GM12878 (cell line): Measurements from ENCODE around the gene CXXC5. TPM values are rescaled to one million over a fixed set of nuclear protein-coding genes. Genes with fewer than 3 reads are reported as not detected.

Source experiments
- ATAC-seq: fragments of 200-7000 bp; cut with Tn5 transposase; 3 replicates; pipeline ENCODE4 v1.9.1; 2020; ENCODE audit warnings: mild to moderate bottlenecking, moderate library complexity
- BruUV-seq: library from RNA; stranded (reverse); fragments of 400-500 nt; replicated peaks from 2 replicates; lab custom pipeline; 2021; lab: Mats Ljungman, UMichigan
- CTCF ChIA-PET: fragments of 300-600 bp; sonication (Branson Sonifier 250); formaldehyde crosslinking; extraction: SDS; loops from one replicate; lab custom pipeline; 2021; ENCODE audit warnings: inconsistent platforms; lab: Yijun Ruan, JAX
- POLR2A ChIA-PET: fragments of 350-600 bp; formaldehyde crosslinking; extraction: SDS; loops from one replicate; lab custom pipeline; 2021; ENCODE audit warnings: inconsistent platforms; lab: Charles Lee
- RAD21 ChIA-PET: fragments of 300-600 bp; sonication (Branson Sonifier 250); formaldehyde crosslinking; loops from one replicate; lab custom pipeline; 2023; ENCODE audit warnings: antibody characterized with exemption; ENCODE audit not compliant: unreplicated experiment; lab: Charles Lee
- SMC1A ChIA-PET: fragments of 300-600 bp; sonication (Branson Sonifier 250); formaldehyde crosslinking; loops from one replicate; lab custom pipeline; 2023; ENCODE audit not compliant: unreplicated experiment, uncharacterized antibody; lab: Charles Lee
- DNase-seq: peaks from one replicate; pipeline ENCODE4 v3.0.0-alpha.2; 2011; ENCODE audit warnings: low read depth, low spot score
- FAIRE-seq: peaks from 3 replicates; lab custom pipeline; 2011; peaks lifted over from hg19 to GRCh38; lab: Jason Lieb, UNC
- H2AFZ ChIP-seq: 2 replicates; pipeline ENCODE4 v1.6.0; 2011; ENCODE audit warnings: low read depth, low read length, control low read depth; ENCODE audit not compliant: control insufficient read depth
- H3K27ac ChIP-seq: 2 replicates; pipeline ENCODE4 v1.5.1; 2011; ENCODE audit warnings: control low read depth; ENCODE audit not compliant: control insufficient read depth, insufficient read depth
- H3K27me3 ChIP-seq, 2 experiments: replicated peaks in 1 of 2; 2 replicates each; pipeline versions ENCODE4 v1.6.0 to v1.6.1; 2011; ENCODE audit warnings: low read length in 1 of 2; ENCODE audit not compliant: control insufficient read depth in 2 of 2, insufficient read depth in 2 of 2
- H3K36me3 ChIP-seq, 2 experiments: 2 replicates each; pipeline ENCODE4 v1.5.1; 2011; ENCODE audit warnings: low read length in 1 of 2; ENCODE audit not compliant: control insufficient read depth in 2 of 2, insufficient read depth in 2 of 2
- H3K4me1 ChIP-seq: 2 replicates; pipeline ENCODE4 v1.6.1; 2011; ENCODE audit warnings: mild to moderate bottlenecking, low read length, moderate library complexity, mixed read lengths; ENCODE audit not compliant: control insufficient read depth, insufficient read depth
- H3K4me2 ChIP-seq: 2 replicates; pipeline ENCODE4 v1.6.0; 2011; ENCODE audit warnings: control low read depth; ENCODE audit not compliant: control insufficient read depth, insufficient read depth
- H3K4me3 ChIP-seq: fragments of 200-600 bp; sonication (generic); 2 replicates; pipeline ENCODE4 v1.5.1; 2016
- H3K79me2 ChIP-seq: 2 replicates; pipeline ENCODE4 v1.6.0; 2011; ENCODE audit warnings: low read length; ENCODE audit not compliant: control insufficient read depth, insufficient read depth
- H3K9ac ChIP-seq: 2 replicates; pipeline ENCODE4 v1.8.0; 2011; ENCODE audit warnings: low read length, control low read depth, mixed read lengths; ENCODE audit not compliant: control insufficient read depth, insufficient read depth
- H3K9me3 ChIP-seq: replicated peaks from 3 replicates; pipeline ENCODE4 v1.5.1; 2011; ENCODE audit warnings: mild to moderate bottlenecking, low read length; ENCODE audit not compliant: control insufficient read depth, insufficient read depth
- H4K20me1 ChIP-seq: 2 replicates; pipeline ENCODE4 v1.6.0; 2011; ENCODE audit not compliant: control insufficient read depth, insufficient read depth
- ATF2 ChIP-seq: IDR thresholded peaks from 2 replicates; pipeline ENCODE4 v1.6.1; 2012; ENCODE audit warnings: low read length, inconsistent platforms
- BCL3 ChIP-seq: IDR thresholded peaks from 2 replicates; pipeline ENCODE4 v1.6.1; 2011; ENCODE audit warnings: borderline replicate concordance, low read depth, mild to moderate bottlenecking, moderate library complexity, low read length; ENCODE audit not compliant: insufficient read depth, poor library complexity, severe bottlenecking
- BMI1 ChIP-seq: fragments of 450-650 bp; IDR thresholded peaks from 2 replicates; pipeline ENCODE4 v1.6.1; 2016; ENCODE audit warnings: mild to moderate bottlenecking, moderate library complexity, borderline replicate concordance
- HDAC6 ChIP-seq: fragments of 200-600 bp; sonication (generic); IDR thresholded peaks from one replicate; pipeline ENCODE4 v1.8.0; 2017; ENCODE audit warnings: antibody characterized with exemption; ENCODE audit not compliant: unreplicated experiment
- HDGF ChIP-seq: fragments of 450-650 bp; IDR thresholded peaks from 2 replicates; pipeline ENCODE4 v1.6.1; 2016; ENCODE audit warnings: antibody characterized with exemption
- MLLT1 ChIP-seq: fragments of 450-650 bp; IDR thresholded peaks from 2 replicates; pipeline ENCODE4 v1.6.1; 2016; ENCODE audit warnings: mild to moderate bottlenecking
- MTA3 ChIP-seq: IDR thresholded peaks from 2 replicates; pipeline ENCODE4 v1.6.1; 2012; ENCODE audit warnings: low read length, inconsistent platforms, borderline replicate concordance
- NFIC ChIP-seq: IDR thresholded peaks from 2 replicates; pipeline ENCODE4 v1.6.1; 2012; ENCODE audit warnings: low read depth, mild to moderate bottlenecking, inconsistent platforms, low read length, moderate library complexity
- PAX8 ChIP-seq: fragments of 450-650 bp; IDR thresholded peaks from 2 replicates; pipeline ENCODE4 v1.6.1; 2017; ENCODE audit warnings: mild to moderate bottlenecking, moderate library complexity
- SRF ChIP-seq, 2 experiments: IDR thresholded peaks; 2 replicates each; pipeline ENCODE4 v1.6.1; 2011; ENCODE audit warnings: low read depth in 2 of 2, low read length in 2 of 2, mild to moderate bottlenecking in 1 of 2, moderate library complexity in 1 of 2
- TBL1XR1 ChIP-seq: IDR thresholded peaks from 2 replicates; pipeline ENCODE4 v1.6.1; 2012; ENCODE audit warnings: low read depth, low read length, improper control_type of control experiment
- ZNF274 ChIP-seq: IDR thresholded peaks from one replicate; pipeline ENCODE4 v1.8.0; 2011; ENCODE audit not compliant: insufficient read length, insufficient read depth
- ZNF592 ChIP-seq: fragments of 450-650 bp; IDR thresholded peaks from 2 replicates; pipeline ENCODE4 v1.6.1; 2017; ENCODE audit warnings: mild to moderate bottlenecking, moderate library complexity
- WGBS: methylation state at CpG from one replicate; pipeline ENCODE4 v1.1.6; 2016; ENCODE audit warnings: low lambda C conversion rate; ENCODE audit not compliant: insufficient replicate concordance, insufficient coverage; ENCODE audit errors: missing lambda C conversion rate; 5-methylcytosine and 5-hydroxymethylcytosine counted together
- in situ Hi-C: fragments of 300-500 bp; cut with MboI; formaldehyde crosslinking; loops from 9 replicates; pipeline ENCODE4 v1.14.3; 2018; ENCODE audit warnings: mixed read lengths
- intact Hi-C: fragments of 100-400 bp; cut with micrococcal nuclease; formaldehyde crosslinking; loops from one replicate; pipeline ENCODE4 v1.14.2; 2022; ENCODE audit not compliant: unreplicated experiment
- polyA plus RNA-seq, 11 experiments: library from polyadenylated mRNA; depleted of rRNA in 4 of 11; unstranded in 6 of 11; stranded (reverse) in 5 of 11; fragments of >200 nt; fragmentation: Nextera tagmentation in 4 of 11; fragmentation: Illumina TruSeq in 1 of 11; extraction: Ambion mirVana in 4 of 11; extraction: Trizol in 1 of 11; gene quantifications; 1 replicate in 1 of 11; 2 replicates in 10 of 11; pipeline versions ENCODE4 v1.2.1 to v1.2.3, GENCODE V29; 2011 to 2016; ENCODE audit warnings: inconsistent platforms in 2 of 11, missing spikeins in 2 of 11, low read depth in 1 of 11
- total RNA-seq, 4 experiments: library from RNA; depleted of rRNA in 3 of 4; stranded (reverse); fragments of >200 nt in 3 of 4; fragmentation: Illumina TruSeq in 1 of 4; extraction: Trizol in 1 of 4; gene quantifications; 2 replicates each; pipeline versions ENCODE4 v1.2.1 to v1.2.3, GENCODE V29; 2013 to 2021

The CXXC5 gene
- total and polyA plus RNA-seq, 10 of the 15 experiments (the other 5 are each of a cell fraction or from before 2014, with no cell fraction given), result 1.8 to 90.8 (median 40.7) TPM

- Histone ChIP-seq H3K9me3 (no peaks in the 10 kb centered on the region), H3K27me3 (no peaks in the 10 kb centered on the region), H3K27ac (no peak overlapping the region), H3K9ac (no peak overlapping the region), H3K4me1 (peaks cover 30% of the 10 kb centered on the region), H3K4me2 (no peak overlapping the region), H4K20me1 (no peaks in the 10 kb centered on the region), H3K79me2 (peaks cover 2% of the 10 kb centered on the region; the same call in 1 of the 2 replicates), H2AFZ (no peak overlapping the region), H3K36me3 (no peaks in the 10 kb centered on the region), H3K4me3 (no peak overlapping the region)
- TF ChIP-seq TBL1XR1 (no peak), ZNF592 (no peak), PAX8 (no peak), HDGF (no peak), MTA3 (no peak), NFIC (no peak), HDAC6 (no peak), ATF2 (no peak), BMI1 (no peak), ZNF274 (no peak), SRF (IDR thresholded peaks at IDR 0.05; ENCODE audit: low read depth in 2 of 2, low read length in 2 of 2) (no peak), MLLT1 (no peak), BCL3 (no peak)
- POLR2A ChIA-PET, result no interaction called here
- ATAC-seq, result no peak
- DNase-seq, result no peak
- SMC1A ChIA-PET, result interaction anchor here (0.6 kb wide), 1 partner anchor 10 kb away, joined by 3 read pairs; no protein-coding TSS in a partner anchor
- 89% methylated on average over 4 of the region's 7 CpGs for WGBS
- in situ Hi-C loops (no loop called here), intact Hi-C loops (no loop called here)
- CTCF ChIA-PET, result interaction anchor here (0.6 to 1.3 kb wide), 2 partner anchors 8 to 9 kb away, joined by 3 to 4 read pairs; no protein-coding TSS in a partner anchor
- no peak for FAIRE-seq
- BruUV-seq, result no TSS peak
- RAD21 ChIA-PET, result interaction anchor here (1.0 kb wide), 1 partner anchor 48 kb away, joined by 3 read pairs; no protein-coding TSS in a partner anchor
Measured at GRCh38 chr5:139642213-139642612, 5.9 kb upstream of the CXXC5 start.
